Stimulated activated CD4-positive, alpha-beta T cell treated with anti-CD3 and anti-CD28 coated beads, TNF-alpha, amount 100 ng/mL, for 24 hours (primary cell): ENCODE results near the gene HEG1.
"Not testable (repeated sequence)": the region's sequence is repeated elsewhere in the genome, so short reads cannot be mapped to it uniquely, and the experiment has no call there.

Experiments
- DNase-seq, 3 experiments: peaks; one replicate each; pipeline ENCODE4 v3.0.0-alpha.2; 2020; ENCODE audit warnings: low read depth in 3 of 3

The HEG1 gene

GRCh38 chr3:124985349-124985748 lies 70.4 kb downstream of the HEG1 start:
- no peak for DNase-seq

- DNase-seq, result no peak
Measured at GRCh38 chr3:124984754-124985153, 71.0 kb downstream of the HEG1 start.

DNA sequence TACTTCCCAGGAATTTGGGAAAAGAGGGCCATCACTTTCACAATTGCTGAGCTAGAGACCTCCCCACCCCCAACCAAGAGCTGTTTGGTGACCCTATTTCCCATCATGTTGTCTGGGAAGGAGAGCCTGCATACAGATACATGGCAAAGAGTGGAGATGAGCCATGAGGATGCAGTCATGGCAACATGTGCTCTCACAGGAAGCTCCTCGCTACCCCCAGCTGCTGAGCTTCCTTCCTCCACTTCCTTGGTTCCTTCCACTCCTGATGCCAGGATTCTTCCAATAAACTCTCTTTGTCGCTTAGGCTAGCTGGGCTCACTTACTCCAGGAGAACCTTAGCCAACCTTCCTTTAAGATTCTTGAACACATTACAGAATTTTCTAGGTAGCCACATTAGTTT lies 72.9 kb downstream of the HEG1 start:
- DNase-seq, result no peak

- no peak for DNase-seq
Measured at GRCh38 chr3:124981472-124981871, 74.3 kb downstream of the HEG1 start.

GRCh38 chr3:124978627-124979026 lies 77.2 kb downstream of the HEG1 start:
- DNase-seq, result no peak

DNA sequence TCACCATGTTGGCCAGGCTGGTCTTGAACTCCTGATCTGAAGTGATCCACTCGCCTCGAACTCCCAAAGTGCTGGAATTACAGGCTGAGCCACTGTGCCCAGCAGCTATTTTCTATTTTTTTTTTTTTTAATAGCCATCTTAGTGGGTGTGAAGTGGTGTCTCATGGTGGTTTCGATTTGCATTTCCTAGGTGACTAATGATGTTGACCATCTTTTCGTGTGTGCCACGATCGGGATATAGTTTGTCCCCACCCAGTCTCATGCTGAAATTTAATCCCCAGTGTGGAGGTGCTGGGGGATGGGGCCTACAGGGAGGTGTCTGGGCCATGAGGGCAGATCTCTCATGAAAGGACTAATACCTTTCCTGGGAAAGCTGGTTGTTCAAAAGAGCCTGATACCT lies 79.4 kb downstream of the HEG1 start:
- DNase-seq, result no peak

DNA sequence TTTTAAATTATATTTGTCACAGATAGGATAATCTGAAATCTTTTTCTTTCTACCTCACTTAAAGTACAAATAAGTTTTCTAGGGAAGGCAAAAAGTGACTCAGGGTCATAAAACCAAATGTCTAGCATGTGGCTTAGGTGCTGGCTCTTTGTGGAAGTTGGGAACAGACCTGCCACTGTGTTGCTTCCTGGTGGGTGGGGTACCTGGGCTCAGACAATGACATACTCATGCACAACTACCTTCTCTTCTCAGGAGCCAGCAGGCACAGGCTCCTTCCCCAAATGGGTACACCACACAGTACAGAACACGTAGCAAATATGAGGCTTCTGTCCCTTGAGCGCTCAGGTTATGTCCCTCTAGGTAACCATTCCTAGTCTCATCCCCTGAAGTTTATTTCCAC lies 81.1 kb downstream of the HEG1 start:
- no peak for DNase-seq

GRCh38 chr3:124973290-124973689 lies 82.5 kb downstream of the HEG1 start:
- no peak for DNase-seq

GRCh38 chr3:124972457-124972856 lies 83.3 kb downstream of the HEG1 start:
- no peak for DNase-seq

DNA sequence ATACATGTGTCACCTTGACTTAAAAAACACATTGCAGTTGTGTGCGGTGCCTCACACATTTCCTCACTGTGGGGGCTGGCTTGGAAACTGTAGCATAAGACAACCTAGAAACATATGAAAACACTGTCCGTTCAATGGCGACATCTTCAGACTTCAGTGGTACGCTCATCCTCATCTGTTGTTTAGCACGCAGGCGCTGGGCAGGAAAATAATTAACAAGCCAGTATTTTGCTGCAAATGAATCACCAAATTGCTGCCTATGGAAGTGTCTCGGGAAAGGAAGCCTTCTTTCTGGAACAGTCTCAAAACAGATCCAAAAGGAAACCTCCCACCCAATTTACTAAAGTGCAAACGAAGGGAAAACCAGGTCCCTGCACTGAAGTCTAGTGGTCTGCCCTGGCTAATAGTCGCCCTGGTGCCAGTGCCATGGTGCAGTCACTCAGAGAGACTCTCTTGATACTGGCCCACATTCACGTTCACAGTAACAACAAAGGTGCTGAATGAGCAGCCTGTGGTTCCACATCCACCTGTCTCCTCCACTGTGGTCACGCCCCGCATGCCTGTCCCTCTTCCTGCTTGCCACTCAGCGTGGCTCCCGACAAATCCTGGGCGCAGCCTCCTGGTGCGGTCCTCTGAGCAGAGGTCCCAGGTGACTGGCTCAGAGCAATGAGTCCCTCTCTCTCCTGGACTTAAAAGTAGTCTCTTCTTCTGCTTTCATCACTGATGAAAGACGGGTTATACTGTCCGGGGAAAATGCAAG lies 85.7 kb downstream of the HEG1 start:
- no peak for DNase-seq

DNA sequence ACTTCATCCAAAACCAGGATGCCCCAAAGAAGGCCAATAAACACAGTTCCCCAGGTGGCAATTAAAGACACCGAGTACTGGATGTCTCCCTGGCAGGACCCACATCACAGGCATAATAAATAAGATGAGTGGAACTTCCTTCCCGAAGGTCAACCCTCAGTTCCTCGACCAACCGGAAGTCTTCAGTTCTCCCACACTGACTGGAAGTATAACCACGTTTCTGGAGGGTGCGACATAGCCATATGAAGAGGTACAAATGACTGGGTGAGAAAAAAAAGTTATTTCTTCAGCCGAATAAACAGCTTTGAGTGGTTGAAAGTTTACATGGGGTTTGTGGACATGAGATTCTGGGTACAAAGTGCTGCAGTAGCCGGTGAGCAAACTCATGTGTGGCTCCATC lies 86.6 kb downstream of the HEG1 start:
- no peak for DNase-seq

DNA sequence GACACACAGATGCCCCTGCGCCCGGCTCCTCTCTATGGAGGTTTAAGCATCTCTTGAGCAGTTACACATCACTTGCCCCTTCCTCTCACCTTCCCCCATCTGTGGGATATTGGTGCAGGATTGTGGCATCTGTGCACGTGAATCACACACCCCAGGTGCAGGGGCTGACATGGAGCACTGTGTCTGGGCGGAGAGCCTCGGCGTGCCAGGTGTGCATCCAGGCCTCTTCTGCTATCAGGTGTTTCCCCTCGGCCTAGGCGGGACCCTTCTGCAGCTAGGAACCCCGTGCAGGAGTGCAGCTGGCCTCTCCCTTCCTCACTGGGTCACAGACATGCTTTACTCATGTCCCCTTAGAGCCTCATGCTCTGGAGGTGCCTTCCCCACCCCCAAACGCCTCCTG lies 87.8 kb downstream of the HEG1 start:
- no peak for DNase-seq

DNA sequence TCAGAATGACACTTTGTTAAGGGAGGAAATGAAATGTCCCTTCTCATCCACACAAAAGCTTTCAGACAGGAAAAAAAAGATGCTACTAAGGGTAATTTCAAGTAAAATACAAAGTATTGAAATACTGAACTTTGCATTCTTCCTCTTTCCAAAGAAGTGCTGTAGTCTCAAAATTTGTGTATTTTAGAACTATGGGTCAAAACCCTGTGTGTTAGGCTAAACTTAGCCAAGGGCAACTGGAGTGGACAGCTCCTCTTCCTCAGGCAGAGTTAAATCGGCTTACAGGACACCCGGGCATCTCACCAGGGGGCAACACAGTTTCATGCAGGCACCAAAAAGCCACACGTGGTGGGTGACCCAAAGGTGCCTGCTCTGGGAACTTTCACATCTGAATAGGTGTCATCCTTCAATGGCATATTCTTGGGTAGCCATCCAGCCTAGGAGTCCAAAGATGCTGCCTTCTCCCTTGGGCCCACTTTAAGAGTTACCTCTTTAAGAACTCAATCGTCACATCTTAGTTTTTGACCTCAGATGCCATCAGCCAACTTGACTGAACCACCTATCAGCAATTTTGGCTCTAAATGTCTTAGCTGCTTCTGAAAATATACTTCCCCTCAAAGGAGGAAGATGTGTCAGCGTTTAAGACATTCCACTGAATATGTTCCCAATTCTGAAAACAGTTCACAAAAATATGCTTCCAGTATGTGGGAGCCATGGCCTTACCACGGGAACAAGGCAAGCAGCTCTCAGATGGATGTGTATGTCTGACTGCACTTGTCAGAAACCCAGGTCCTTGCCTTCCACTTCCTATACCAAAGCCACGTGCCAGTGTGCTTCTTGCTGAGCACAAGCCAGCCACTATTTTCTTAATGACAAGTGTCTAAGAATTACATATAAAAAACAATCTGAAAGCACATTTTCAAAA lies 89.0 kb downstream of the HEG1 start:
- no peak for DNase-seq

DNA sequence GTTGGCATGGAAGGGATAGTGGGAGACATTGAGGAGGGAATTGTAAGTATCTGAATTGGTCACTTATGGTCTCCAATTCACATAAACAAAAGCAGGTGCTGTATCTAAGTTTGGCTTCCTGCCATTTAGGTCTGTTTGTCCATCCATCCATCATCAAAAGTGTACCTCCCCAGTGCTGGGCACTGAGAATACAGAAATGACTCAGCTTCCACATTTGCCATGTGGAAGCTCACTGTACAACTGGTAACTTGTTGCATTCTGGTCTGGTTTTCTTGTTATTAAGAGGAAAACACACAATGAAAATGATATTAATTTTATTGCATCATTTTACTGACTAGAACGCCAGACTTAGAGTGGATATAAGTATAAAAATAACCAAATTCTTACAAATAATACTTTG lies 90.4 kb downstream of the HEG1 start:
- DNase-seq, result no peak

DNA sequence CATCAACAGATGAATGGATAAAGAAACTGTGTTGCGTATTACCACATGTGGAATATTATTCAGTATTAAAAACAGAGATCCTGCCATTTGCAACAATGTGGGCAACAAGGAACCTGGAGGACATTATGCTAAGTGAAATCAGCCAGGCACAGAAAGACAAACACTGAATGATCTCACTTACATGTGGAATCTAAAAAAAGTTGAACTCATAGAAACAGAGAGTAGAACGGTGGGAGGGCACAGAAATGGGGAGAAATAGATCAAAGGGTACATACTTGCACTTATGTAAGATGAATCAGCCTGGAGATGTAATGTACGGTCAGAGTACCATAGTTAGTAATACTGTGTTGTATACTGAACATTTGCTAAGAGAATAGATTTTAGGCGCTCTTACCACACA lies 91.4 kb downstream of the HEG1 start:
- no peak for DNase-seq

GRCh38 chr3:124963755-124964154 lies 92.0 kb downstream of the HEG1 start:
- DNase-seq, result no peak

DNA sequence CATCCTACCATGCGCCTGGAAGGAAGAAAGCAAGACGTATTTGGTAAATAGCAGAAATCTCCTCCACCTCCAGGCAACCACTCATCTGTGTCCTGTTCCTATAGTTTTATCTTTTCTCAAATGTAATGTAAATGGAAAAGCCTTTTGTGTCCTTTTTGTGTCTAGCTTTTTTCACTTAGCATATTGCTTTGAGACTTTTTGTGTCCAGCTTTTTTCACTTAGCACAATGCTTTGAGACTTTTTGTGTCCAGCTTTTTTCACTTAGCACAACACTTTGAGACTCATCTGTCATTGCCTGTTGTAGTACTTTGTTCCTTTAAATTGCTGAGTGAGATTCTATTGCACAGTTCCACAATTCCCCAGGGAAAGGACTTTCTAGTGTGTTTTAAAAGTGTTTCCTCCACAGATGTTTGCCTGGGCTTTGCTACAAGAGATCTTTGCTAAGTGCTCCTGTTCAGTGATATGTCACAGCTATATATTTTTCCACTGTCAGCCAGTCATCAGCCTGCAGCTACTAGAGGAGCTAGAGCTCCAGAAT lies 93.3 kb downstream of the HEG1 start:
- no peak for DNase-seq

- DNase-seq, result no peak
Measured at GRCh38 chr3:124960698-124961097, 95.1 kb downstream of the HEG1 start.

- DNase-seq, result no peak
Measured at GRCh38 chr3:124960105-124960504, 95.7 kb downstream of the HEG1 start.

- not testable (repeated sequence) for DNase-seq
Measured at GRCh38 chr3:124957951-124958350, 97.8 kb downstream of the HEG1 start.

DNA sequence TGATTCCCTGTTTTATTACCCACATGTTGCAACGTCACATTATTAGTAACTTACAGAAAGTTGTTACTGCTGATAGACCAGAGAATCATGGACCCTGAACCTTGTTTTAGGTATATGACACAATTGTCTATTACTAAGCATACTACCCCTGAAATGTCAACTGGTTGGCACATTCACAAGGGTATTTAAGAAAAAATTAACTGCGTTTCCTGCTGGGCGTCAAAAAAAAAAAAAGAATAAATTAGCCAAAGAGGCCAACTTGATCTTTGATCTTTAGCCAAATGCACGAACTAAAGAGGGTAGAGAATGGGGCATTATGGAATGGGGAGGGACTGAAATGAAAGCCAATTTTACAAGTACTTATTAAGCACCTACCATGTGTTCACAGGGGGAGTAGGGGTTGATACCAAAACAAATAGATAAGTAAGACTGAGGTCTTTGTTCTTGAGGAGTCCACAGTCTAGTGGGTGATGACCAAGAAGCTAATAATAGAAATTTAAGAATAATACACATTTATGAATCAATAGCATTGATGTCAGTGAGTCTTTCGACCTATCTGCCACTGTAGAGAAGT lies 103.4 kb downstream of the HEG1 start:
- no peak for DNase-seq

- DNase-seq, result no peak
Measured at GRCh38 chr3:124951511-124952281, 104.1 kb downstream of the HEG1 start.
